Ishikawa (cell line): ENCODE measurements around the gene SNF8.

ENCODE experiments used
- CEBPB ChIP-seq: IDR thresholded peaks from 2 replicates; pipeline ENCODE4 v1.6.1; 2012
- FOXM1 ChIP-seq: IDR thresholded peaks from 2 replicates; pipeline ENCODE4 v1.6.1; 2012; ENCODE audit warnings: low read depth, borderline replicate concordance
- RAD21 ChIP-seq: IDR thresholded peaks from 2 replicates; pipeline ENCODE4 v1.6.1; 2012; ENCODE audit warnings: low read depth
- TAF1 ChIP-seq: IDR thresholded peaks from 2 replicates; pipeline ENCODE4 v1.6.1; 2012; ENCODE audit warnings: low read depth, mild to moderate bottlenecking

DNA sequence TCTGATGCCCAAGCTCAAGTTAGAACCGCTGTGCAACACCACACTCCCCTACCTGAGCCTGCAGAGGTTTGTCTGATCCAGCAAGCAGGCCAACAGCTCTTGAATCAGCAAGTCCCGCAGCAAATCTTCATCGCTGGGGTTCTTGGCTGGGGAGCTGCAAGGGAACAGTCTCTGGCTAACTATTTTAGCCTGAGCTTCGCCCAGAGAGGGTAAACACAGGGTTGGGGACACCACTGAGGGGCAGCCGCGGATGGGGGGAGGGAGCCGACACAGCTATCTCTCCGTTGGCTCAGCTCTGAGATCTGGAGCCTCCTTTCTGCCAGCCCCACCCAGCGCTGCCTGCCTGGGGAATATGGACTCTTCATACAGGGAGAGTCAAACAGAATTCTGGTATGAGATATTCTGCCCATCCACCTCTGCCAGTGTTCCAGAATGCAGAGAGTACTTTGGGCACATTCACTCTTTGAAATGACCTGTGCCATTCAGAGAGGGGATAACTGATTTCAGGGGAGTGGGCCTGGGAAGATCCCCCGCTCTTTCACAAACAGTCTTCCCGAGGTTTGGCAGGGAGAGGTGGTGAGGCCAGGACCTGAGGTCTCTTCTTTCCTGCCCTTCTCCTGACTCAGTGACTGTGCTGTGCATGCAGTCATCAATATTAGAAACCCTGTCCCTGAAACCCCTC lies 16.3 kb upstream of the SNF8 start:
- TF ChIP-seq TAF1 (no peak), RAD21 (no peak), CEBPB (no peak), FOXM1 (no peak)
